Gastrocnemius medialis (tissue), 4 donors: Measurements from ENCODE around the gene CCR5. TPM values are rescaled to one million over a fixed set of nuclear protein-coding genes. Genes with fewer than 3 reads are reported as not detected.

ENCODE experiments used
- ATAC-seq, 2 donors: fragments of 150-250 bp; one replicate each; pipeline ENCODE4 v1.9.1; 2016
- DNase-seq, 2 donors: peaks; one replicate each; pipeline ENCODE4 v3.0.0-alpha.2; 2019
- H3K27ac ChIP-seq, 4 donors: fragments of 200-600 bp; sonication (generic); 1 replicate in 1 of 4; 2 replicates in 3 of 4; pipeline ENCODE4 v1.5.1; 2016 to 2018; ENCODE audit warnings: mild to moderate bottlenecking in 2 of 4, moderate library complexity in 1 of 4
- H3K27me3 ChIP-seq, 3 donors: fragments of 200-600 bp; sonication (generic) in 2 of 3; 1 replicate in 1 of 3; 2 replicates in 2 of 3; pipeline versions ENCODE4 v1.5.1 to v1.6.0; 2016 to 2019; ENCODE audit warnings: mild to moderate bottlenecking in 1 of 3, moderate library complexity in 1 of 3
- H3K36me3 ChIP-seq, 2 donors: fragments of 200-600 bp; sonication (generic) in 1 of 2; one replicate each; pipeline ENCODE4 v1.5.1; 2017 to 2018
- H3K4me1 ChIP-seq, 2 donors: fragments of 200-600 bp; sonication (generic) in 1 of 2; one replicate each; pipeline ENCODE4 v1.5.1; 2016 to 2017; ENCODE audit warnings: mild to moderate bottlenecking in 2 of 2
- H3K4me3 ChIP-seq, 4 donors: fragments of 200-600 bp; sonication (generic) in 3 of 4; 1 replicate in 1 of 4; 2 replicates in 3 of 4; pipeline ENCODE4 v1.5.1; 2016 to 2019; ENCODE audit warnings: mild to moderate bottlenecking in 2 of 4
- H3K9me3 ChIP-seq, 3 donors: fragments of 200-600 bp; sonication (generic) in 2 of 3; 1 replicate in 1 of 3; 2 replicates in 2 of 3; pipeline ENCODE4 v1.5.1; 2016 to 2019
- POLR2A ChIP-seq, 2 donors: fragments of 450-650 bp; IDR thresholded peaks; one replicate each; pipeline ENCODE4 v1.6.1; 2017; ENCODE audit warnings: antibody characterized with exemption in 2 of 2, mild to moderate bottlenecking in 2 of 2, moderate library complexity in 2 of 2
- in situ Hi-C, 4 donors: fragments of 200-750 bp; cut with MboI; loops; one replicate each; pipeline versions ENCODE4 v1.15.0 to v1.8.0; 2017; ENCODE audit warnings: low sequenced_read_pairs in 4 of 4
- intact Hi-C: fragments of 100-400 bp; cut with DNase I; formaldehyde crosslinking; loops from one replicate; pipeline ENCODE4 v1.15.1; 2023; ENCODE audit warnings: low total_unique reads
- total RNA-seq, 4 donors: library from RNA; depleted of rRNA; stranded (reverse); fragments of >200 nt; gene quantifications; one replicate each; pipeline versions ENCODE4 v1.1.0 to v1.2.3, GENCODE V29; 2016
- TF ChIP-seq, protein P1 (sequence below), 5 experiments: fragments of 450-650 bp in 3 of 5; fragments of 200-600 bp in 2 of 5; sonication (generic) in 2 of 5; IDR thresholded peaks in 4 of 5; conservative IDR thresholded peaks in 1 of 5; 1 replicate in 4 of 5; 2 replicates in 1 of 5; pipeline ENCODE4 v1.5.1; 2016 to 2019; ENCODE audit warnings: antibody characterized with exemption in 5 of 5, mild to moderate bottlenecking in 3 of 5, moderate library complexity in 3 of 5

The CCR5 gene
- total RNA-seq, 4 donors from 2014 or later: 0.07 to 0.20 (median 0.10) TPM; not detected in 1

DNA sequence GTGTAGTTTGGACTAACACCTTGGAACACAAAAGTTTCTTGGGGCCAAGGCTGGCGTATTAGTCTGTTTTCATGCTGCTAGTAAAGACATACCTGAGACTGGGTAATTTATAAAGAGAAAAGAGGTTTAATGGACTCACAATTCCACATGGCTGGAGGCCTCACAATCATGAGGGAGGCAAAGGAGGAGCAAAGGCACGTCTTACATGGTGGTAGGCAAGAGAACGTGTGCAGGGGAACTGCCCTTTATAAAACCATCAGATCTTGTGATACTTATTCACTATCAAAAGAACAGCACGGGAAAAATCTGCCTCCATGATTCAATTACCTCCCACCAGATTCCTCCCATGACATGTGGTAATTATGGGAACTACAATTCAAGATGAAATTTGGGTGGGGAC lies 26.3 kb upstream of the CCR5 start:
- no peak for ATAC-seq
- no peak for DNase-seq
- in situ Hi-C loops (no loop called here), intact Hi-C loops (no loop called here)
- Histone ChIP-seq H3K27me3 (no peaks in the 10 kb centered on the region), H3K36me3 (no peaks in the 10 kb centered on the region), H3K27ac (no peak overlapping the region), H3K9me3 (peaks cover 0 to 2% (median 0%) of the 10 kb centered on the region in 3 donors), H3K4me3 (no peak overlapping the region), H3K4me1 (no peaks in the 10 kb centered on the region)
- no peak for TF ChIP-seq POLR2A (IDR thresholded peaks at IDR 0.05)
- TF ChIP-seq, protein P1, sequence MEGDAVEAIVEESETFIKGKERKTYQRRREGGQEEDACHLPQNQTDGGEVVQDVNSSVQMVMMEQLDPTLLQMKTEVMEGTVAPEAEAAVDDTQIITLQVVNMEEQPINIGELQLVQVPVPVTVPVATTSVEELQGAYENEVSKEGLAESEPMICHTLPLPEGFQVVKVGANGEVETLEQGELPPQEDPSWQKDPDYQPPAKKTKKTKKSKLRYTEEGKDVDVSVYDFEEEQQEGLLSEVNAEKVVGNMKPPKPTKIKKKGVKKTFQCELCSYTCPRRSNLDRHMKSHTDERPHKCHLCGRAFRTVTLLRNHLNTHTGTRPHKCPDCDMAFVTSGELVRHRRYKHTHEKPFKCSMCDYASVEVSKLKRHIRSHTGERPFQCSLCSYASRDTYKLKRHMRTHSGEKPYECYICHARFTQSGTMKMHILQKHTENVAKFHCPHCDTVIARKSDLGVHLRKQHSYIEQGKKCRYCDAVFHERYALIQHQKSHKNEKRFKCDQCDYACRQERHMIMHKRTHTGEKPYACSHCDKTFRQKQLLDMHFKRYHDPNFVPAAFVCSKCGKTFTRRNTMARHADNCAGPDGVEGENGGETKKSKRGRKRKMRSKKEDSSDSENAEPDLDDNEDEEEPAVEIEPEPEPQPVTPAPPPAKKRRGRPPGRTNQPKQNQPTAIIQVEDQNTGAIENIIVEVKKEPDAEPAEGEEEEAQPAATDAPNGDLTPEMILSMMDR (IDR thresholded peaks at IDR 0.05 in 4 of 5, conservative IDR thresholded peaks at IDR 0.05 in 1 of 5): no peak

DNA sequence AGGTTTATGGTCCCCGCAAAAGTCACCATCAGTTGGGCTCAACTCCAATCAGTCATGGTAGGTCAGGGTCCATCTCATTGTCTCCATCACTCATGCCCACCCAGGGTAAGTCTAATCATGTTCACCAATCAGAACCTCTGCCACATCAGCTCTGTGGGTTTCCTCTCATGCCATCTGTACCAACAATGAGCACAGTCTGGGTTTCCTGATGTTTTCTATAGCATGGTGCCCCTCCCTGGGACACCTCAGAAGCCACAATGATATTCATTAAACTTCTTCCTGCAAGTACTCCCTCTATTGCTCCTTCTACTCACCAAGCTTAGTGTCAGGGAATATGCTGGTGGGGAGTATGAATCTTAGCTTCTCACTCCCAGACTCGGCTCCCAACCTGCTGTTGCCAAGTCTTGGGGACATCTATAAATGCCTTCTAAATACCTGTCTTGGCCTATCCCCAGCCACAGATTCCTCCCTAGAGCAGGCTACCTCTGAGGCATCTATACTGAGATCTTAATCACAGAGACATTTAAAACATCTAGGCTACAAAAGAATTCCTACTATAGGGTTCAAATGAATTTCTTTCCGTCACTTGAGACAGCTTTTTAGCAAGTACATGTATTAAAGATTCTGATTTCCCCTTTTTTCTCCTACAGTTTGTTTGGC lies 21.8 kb upstream of the CCR5 start:
- in situ Hi-C loops (no loop called here), intact Hi-C loops (no loop called here)
- Histone ChIP-seq H3K27me3 (peaks cover 0 to 7% (median 0%) of the 10 kb centered on the region in 3 donors), H3K4me1 (no peaks in the 10 kb centered on the region), H3K4me3 (no peak overlapping the region), H3K36me3 (no peaks in the 10 kb centered on the region), H3K27ac (no peak overlapping the region), H3K9me3 (no peaks in the 10 kb centered on the region)
- TF ChIP-seq POLR2A (IDR thresholded peaks at IDR 0.05): no peak
- TF ChIP-seq, protein P1 (IDR thresholded peaks at IDR 0.05 in 4 of 5, conservative IDR thresholded peaks at IDR 0.05 in 1 of 5): no peak
- DNase-seq (no peak), ATAC-seq (no peak)

DNA sequence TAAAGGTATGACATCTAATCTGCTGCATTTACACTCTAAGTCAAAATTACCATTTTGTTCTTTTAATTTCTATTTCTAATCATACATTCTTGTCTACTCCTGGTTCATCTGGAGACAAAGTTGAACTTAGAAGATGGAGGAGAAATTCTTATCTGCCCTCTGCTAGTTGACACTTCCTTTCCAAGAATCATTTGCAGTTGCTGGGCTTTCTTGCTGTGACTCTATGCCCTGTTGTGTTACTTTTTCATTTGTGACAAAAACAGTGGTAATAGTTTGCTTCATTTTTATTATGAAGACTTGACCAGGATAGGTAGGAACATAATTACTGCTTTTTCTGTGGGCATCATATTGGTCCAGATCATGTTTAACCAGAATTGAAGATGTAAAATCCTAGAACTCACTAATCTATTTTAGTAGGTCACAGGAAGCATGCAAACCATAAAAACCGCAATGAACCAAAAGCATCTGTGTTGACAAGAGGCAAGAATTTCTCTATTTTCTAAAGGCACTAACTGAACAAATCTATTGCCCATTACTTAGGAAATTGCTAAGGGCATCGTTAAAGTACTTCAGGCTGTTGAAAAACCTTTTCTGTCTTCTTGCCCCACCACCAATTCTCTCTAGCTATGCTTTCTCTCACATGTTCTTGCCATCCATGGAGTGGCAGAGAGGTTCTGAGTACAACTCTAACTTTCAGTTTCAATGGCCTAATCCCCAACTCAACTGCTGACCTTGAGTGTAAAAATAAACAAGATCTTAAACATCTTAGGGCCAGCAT lies 21.1 kb upstream of the CCR5 start:
- TF ChIP-seq, protein P1 (IDR thresholded peaks at IDR 0.05 in 4 of 5, conservative IDR thresholded peaks at IDR 0.05 in 1 of 5): no peak
- no peak for TF ChIP-seq POLR2A (IDR thresholded peaks at IDR 0.05)
- intact Hi-C loops: no loop called here
- DNase-seq (no peak), ATAC-seq (no peak)
- no peak overlapping the region for H3K4me3 ChIP-seq
- H3K36me3 ChIP-seq: no peaks in the 10 kb centered on the region
- H3K4me1 ChIP-seq: no peaks in the 10 kb centered on the region
- H3K27me3 ChIP-seq: peaks cover 0 to 7% (median 0%) of the 10 kb centered on the region in 3 donors
- H3K9me3 ChIP-seq: no peaks in the 10 kb centered on the region
- no peak overlapping the region for H3K27ac ChIP-seq
- in situ Hi-C loops: loop anchor here in 1 of 4 donors (25.0 kb wide), 2 partner anchors 262 to 412 kb away; partner anchors contain the start of gene CXCR6

DNA sequence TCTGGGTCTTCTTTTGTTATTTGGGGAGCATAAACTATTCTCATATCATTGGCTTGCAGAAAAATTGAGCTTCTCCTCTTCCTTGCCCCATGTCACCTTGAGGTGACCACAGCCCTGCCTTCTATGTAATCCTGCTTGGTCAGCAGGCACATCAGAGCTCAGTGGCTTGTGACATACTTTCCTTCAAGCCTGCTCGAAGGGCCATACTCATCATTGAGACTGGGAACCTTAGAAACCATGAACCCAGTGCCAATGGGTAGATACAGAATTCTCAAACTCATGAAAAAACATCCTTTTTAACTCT lies 20.5 kb upstream of the CCR5 start:
- Histone ChIP-seq H3K27ac (no peak overlapping the region), H3K9me3 (no peaks in the 10 kb centered on the region), H3K4me3 (no peak overlapping the region), H3K36me3 (no peaks in the 10 kb centered on the region), H3K4me1 (no peaks in the 10 kb centered on the region), H3K27me3 (peaks cover 0 to 9% (median 0%) of the 10 kb centered on the region in 3 donors)
- ATAC-seq: no peak
- in situ Hi-C loops (loop anchor here in 1 of 4 donors (25.0 kb wide), 2 partner anchors 263 to 413 kb away; partner anchors contain the start of gene CXCR6), intact Hi-C loops (no loop called here)
- no peak for TF ChIP-seq POLR2A (IDR thresholded peaks at IDR 0.05)
- TF ChIP-seq, protein P1 (IDR thresholded peaks at IDR 0.05 in 4 of 5, conservative IDR thresholded peaks at IDR 0.05 in 1 of 5): no peak
- no peak for DNase-seq
